Measurements from ENCODE around the gene ARMC9.
A peak's percentile ranks its signal among the peaks of the same experiment; 100 is the strongest.
"Not testable (repeated sequence)": the region's sequence is repeated elsewhere in the genome, so short reads cannot be mapped to it uniquely, and the experiment has no call there.

The ARMC9 gene, protein sequence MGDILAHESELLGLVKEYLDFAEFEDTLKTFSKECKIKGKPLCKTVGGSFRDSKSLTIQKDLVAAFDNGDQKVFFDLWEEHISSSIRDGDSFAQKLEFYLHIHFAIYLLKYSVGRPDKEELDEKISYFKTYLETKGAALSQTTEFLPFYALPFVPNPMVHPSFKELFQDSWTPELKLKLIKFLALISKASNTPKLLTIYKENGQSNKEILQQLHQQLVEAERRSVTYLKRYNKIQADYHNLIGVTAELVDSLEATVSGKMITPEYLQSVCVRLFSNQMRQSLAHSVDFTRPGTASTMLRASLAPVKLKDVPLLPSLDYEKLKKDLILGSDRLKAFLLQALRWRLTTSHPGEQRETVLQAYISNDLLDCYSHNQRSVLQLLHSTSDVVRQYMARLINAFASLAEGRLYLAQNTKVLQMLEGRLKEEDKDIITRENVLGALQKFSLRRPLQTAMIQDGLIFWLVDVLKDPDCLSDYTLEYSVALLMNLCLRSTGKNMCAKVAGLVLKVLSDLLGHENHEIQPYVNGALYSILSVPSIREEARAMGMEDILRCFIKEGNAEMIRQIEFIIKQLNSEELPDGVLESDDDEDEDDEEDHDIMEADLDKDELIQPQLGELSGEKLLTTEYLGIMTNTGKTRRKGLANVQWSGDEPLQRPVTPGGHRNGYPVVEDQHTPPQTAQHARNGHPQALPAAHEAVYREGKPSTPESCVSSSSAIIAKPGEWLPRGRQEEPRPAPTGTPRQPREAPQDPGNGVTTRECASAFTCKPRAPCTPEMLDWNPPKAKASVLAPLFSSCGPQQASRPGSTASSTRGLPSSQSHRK

DNA sequence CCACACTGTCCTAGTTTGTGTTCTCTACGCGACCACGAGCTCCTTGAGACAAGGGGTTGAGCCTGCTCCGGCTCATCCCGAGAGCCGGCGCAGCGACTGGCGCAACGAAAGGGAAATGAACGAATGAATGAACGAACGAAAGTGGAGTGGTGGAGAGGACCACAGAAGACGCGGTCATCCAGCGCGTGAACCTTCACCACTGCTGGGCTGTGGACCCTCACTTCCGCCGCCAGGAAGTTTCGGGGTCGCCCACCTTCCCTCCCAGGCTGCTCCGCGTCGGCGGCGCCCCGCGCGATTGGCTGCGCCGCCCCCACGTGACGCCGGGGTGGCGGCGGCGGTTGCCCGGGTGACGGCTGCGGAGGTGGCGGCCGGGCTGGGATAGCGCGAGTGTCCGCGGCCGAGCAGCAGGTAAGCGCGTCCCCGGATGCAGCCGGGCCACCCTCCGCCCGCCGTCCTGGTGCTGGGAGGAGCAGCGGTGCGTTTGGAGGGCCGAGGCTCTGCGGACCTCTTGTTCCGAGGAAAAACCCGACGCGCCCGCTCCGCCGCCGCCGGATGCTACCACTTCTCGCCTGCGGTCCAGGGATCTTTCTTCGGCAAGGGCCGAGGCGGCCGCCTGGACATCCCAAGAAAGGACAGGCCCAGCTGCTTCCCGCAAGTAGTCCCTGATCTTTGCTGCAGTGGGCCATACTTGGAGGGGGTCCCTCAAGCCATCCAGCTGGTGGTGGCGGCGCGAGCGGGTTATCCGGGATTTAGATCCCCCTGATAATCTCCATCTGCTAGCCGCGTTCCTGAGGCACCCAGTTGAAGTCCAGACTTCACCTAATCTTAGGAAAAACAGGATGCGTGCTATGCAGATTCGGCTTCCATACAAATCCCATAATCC, at the start of gene ARMC9:
TSS of gene ARMC9 (plus strand) at position 341 of the 883 bp plus-strand sequence. CDS start 7,608 bp downstream, outside the sequence.
- peak; percentile 64 for DNase-seq

DNA sequence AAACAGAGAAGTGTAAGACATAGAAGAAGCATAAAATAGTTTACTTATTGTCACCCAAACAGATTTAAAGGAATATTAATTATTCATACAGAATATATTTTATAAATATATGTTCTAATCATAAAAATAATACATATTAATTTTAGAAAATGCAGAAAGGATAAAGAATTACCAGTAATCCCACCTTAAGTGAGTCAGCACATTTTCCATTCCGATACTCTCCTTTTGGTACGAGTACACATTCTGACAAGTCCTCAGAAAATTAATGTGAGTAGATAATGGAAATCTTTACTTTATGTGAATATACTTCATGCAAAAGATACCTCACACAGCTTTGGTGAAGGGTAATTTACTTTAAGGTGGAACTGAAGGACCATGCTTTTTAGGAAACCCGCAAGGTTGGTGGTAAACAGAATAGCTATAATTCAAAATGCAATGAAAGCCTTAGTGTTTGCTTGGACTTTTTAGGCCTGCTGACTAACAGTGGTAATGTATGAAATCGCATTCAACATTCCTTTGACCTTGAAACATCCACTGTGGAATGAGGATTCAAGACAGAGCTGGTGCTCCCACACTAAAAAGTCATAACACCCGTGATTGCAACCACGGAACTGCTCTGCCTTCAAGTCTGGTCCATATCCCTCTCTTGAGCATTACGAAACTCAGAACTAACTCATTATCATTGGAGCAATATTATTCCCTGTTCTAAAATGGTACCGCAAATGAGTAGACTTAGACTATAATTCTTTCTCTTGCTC, 45.5 kb upstream of the ARMC9 start:
- no peak for DNase-seq

DNA sequence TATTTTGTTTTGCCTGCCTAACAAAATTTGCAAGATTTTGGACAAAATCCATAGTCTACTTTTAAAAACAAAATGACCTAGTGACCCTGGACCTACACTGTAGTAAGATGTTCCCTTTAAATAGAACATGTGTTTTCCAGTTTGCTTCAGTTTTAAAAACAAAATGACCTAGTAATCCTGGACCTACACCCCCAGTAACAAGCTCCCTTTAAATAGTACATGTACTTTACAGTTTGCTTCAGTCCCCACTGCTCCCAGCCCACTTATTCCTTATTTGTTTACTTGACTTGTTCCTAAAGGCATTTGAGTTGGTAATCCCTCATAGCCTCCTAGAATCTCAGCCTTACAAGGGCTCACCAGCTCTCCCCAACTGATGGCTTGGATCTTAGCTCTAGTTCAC, 39.1 kb upstream of the ARMC9 start:
- DNase-seq: no peak

DNA sequence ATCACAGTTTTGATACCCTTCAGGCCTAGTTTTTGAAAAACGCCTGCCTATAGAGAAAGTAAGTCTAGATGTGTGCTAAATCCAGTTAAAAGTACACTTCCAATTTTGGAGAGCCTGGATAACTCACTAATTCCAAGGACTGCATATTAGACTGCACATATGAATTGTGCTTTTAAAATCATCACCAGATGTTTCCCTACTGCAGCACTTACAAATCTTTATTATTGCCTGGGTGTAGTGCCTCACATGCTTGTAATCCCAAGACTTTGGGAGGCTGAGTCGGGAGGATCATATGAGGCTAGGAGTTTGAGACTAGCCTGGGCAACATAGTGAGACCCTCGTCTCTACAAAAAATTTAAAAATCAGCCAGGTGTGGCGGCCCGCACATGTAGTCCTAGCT, 37.7 kb upstream of the ARMC9 start:
- DNase-seq: no peak

DNA sequence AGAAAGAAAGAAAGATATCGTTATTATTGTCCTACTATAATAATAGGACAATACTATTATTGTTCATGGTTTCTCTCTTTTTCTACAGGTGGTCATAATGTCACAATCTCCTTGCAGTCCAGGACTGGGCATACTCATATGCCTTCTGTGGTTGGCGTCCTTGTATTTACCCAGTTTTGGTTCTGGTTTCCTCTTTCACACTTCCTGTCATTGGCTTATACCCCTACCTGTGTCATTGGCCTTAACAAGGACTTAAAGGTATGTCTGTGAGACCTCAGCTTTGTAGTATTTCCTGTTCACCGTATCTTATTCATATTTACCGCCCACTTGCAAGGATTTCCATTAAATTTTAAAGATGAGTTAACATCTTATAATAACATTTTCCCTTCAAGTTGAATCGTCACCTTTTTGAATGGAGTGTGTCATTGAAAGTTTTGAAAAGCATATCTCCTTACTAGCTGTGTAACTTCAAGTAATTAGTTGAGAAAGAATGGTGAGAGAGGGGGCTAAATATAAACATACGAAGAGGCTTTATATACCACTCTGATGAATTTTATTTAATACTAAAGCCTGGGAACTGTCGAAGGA, 37.1 kb upstream of the ARMC9 start:
- DNase-seq: no peak

DNA sequence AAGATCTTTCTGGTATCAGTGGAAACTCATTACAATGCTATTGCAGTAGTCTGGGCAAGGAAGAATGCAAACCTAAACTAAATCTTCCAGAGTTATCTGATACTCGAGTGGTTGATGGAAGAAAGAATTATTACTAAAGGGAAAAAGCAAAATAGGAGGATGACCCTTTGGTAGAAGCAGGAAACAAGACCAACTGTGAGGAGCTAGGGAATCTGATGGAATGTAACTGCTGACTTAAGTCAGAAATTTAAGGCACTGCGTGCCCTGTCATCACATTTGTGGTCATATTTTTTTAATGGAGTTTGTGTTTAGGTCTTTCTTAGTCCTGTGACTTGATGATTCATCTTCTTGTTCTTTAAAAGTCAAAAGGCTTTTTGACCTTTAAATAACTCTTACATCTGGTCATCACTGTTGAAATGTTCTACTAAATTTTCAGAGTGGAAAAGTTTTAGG, 36.5 kb upstream of the ARMC9 start:
- no peak for DNase-seq

DNA sequence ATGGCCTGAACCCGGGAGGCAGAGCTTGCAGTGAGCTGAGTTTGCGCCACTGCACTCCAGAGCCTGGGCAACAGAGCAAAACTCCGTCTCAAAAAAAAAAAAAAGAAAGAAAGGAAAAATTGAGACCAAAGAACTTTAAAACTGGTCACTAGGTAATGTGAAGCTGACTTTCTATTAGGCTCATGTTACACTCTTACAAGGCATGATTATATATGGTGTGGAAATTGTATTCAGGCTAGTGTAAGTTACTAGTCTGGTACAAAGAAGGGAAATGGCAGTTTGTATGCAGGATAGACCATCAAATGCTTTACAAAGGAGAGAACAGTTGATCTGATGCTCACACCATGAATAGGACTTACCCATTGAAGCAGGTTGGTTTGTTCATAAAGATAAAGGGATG, 35.4 kb upstream of the ARMC9 start:
- no peak for DNase-seq

DNA sequence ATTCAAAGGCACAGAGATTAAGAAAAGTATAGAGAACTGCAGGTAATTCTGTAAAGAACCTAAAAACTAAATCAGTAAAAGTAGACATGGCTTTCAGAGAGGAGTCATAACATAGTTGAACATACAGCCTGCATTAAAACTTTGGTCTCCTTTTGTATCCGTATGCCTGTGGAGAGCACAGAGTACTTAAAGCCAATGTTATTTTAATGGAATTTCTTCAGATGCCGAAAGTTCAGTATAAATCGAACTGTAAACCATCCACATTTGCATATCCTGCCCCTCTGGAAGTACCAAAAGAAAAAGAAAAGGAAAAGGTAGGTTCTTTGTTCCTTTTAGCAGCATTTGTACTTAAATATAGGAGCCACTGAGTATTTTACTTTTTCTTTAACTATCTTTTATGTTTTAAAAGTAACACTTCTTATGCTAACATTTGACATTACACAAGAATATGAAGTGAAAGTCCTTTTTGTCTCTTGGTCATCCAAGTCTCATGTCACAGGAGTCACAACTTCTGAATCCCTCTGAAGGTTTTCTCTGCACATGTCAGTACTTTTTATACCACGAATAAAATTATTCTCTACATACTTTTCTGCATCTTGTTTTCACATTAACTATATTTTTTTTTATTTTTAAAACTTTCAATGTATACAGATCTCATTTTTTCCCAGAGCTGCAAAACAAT, 34.9 kb upstream of the ARMC9 start:
- no peak for DNase-seq

DNA sequence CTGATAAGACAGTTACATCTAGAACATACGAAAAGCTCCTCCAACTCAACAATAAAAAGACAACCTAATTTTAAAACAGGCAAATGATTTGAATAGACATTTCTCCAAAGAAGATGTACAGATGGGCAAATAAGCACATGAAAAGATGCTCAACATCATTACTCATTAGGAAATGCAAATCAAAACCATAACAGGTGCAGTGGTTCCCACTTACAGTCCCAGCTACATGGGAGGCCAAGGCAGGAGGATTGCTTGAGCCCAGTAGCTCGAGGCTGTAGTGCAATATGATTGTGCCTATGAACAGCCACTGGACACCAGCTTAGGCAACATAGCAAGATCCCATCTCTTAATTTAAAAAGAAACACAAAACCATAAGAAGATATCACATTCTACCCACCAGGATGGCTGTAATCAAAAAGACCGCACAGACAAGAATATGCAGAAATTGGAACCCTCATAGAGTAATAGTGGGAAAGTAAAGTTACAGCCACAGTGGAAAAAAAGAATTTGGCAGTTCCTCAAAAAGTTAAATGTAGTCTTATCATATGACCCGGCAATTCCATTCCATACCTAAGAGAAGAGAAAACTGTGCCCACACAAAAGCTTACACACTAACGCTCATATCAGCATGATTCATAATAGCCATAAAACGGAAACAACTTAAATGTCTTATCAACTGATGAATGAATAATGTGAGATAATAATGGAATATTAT, 30.5 kb upstream of the ARMC9 start:
- no peak for DNase-seq

DNA sequence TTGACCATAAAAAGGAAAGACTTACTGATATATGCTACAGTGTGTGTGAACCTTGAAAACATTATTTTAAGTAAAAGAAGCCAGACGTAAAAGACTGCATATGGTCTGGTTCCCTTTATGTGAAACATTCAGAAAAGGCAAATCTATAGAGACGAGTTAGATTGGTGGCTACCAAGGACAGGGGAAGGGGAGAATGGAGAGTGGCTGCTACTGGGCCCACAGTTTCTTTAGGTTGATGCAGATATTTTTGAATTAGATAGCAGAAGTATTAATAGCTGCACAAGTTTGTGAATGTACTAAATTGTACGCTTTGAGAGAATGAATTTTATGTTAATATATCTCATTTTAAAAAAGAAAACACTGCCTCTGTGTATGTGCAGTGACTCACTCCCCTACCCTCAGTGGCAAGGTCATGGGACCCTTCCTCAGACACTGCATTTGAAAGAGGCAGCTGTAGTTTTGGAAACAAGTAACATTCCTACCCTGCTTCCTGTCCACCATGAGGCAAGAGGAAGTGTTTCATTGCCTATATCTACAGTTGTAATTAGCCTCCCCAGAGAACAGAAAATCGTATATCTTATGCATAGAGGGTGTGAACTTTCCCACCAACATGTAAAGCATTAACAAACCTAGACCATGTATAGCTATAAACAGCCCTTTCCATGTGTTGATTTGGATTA, 29.8 kb upstream of the ARMC9 start:
- DNase-seq: no peak

DNA sequence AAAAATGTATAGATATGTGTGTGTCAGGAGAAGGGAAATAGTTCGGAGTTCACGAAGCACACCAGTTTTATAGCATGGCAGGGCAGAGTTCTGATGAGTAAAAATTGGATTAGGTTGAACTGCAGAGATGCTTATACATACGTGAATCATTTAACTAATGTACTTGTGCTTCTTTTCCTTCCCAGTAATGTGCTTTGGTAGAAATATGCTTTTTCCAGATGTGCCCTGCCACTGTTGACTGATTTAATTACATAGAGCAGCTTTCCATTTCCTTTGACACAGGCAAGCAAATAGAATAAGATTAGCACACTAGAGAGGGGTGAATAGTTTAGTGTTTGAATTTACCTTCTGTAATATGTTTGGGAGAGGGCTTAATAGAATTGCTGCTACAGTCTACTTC, 28.9 kb upstream of the ARMC9 start:
- no peak for DNase-seq

DNA sequence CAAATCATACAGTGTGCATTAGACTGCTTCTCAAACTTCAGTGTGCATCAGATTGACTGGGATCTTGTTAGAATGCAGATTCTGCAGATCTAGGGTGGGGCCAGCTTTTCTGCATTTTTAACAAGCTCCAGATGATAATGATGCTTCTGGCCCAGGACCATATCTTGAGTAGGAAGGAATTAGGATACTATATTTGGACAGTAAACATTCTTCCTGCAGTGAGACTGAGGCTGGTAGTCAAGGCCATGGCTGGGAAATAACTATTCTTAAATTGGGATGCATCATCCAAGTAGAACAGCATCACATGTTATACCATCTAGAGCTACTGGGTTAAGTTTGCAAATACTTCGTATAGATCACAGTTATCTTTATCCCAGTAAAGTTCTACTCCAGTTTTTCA, 28.4 kb upstream of the ARMC9 start:
- no peak for DNase-seq

DNA sequence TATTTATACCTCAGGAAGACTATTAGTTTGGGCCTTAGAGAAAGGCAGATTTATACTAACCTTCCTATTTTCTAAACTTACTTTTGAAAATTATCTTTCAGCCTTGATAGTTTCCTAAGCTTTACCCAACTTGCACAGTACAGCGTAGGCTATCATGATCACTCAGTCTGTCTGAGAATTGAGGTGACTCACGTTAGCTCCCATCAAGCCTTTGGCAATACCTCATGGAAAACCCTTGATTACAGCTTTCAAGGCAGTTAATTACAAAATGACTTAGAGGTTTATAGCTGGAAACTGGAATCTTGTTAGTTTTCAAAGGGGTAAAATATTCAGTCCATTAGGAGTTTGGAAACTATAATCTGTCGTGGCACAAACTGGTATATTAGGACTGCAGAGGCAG, 26.4 kb upstream of the ARMC9 start:
- no peak for DNase-seq

DNA sequence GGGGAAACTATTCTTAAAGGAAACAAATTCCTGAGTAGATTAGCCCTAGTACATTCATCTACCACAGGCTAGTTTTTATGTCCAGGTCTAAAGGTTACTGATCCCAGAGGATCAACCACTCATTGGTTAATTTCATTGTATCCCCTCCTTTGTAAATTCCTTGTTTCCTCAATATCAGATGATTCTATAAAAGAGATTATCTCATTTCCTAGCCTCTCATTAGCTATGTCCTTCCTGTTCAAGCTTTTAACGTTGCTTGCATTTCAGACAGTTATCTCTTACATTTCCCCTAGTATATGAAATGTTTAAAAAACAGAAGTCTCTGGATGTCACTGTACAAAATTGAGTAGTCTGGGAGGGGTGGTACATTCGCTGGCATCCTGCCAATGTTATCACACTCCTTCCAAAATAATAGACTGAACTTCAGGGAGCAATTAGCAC, 24.2 kb upstream of the ARMC9 start:
- DNase-seq: no peak

DNA sequence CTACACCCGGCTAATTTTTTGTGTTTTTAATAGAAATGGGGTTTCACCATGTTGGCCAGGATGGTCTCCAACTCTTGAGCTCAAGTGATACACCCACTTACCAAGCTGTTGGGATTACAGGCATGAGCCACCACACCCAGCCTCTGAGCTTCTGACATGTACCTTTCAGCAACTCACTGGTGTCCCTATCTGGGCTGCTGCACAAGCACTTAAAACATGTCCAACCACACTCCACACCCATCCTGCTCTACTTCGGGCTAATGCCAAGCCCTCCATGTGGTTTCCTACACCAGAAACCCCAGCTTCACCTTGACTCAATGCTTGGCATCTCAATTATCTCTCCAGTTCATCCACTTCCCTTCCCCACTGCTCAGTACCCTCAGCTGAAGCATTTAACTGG, 22.4 kb upstream of the ARMC9 start:
- DNase-seq: no peak

DNA sequence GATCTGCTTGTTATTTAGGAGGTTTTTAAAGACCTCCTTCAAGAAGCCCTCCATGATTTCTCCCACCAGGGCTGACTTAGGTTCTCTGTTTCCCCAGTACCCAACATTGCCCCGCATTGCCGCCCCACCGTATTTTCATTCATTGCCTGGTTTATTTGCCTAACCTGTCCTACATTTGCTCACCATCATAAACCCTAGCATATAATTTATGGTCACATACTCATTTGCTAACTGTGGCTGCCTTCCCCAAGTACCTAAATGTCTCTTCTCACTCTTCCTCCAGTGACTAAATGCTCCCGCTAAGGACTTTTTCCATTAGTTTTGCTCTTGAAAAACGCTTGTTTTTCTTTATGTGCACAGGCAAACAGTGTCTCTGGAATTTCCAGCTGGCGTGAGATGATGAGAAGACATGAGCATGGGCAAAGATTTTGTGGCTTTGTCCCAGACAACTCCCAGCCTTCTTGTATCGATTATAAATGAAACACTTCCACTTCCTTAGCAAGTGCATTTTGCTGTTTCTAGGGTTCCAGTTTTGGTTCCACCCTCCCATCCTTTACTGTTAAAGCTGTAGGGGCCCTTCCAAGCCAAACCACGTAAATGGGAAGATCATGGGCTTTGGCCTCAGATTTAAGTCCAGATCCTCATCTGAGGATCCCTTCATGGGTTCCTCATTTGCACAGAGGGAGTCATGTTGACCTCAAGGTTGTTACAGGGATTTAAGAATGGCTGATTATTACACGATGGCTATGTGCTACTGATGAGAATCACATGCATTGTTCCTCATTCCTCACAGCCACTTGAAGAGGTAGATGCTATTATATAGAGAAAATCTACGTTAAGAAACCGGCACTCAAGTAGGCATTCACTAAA, 21.0 kb upstream of the ARMC9 start:
- no peak for DNase-seq

DNA sequence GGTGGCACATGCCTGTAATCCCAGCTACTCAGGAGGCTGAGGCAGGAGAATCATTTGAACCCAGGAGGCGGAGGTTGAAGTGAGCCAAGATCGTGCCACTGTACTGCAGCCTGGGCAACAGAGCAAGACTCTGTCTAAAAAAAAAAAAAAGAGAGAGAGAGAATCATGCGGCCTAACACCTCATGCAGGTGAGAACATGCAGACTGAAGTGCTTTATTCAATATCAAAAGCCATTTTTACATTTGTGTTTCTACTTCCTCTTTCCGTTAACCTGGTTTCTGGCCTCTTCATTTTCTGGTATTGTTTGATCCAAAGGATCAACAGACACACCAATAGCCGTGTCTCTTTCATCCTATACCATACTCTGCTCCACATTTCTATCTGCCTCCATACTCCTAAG, 19.6 kb upstream of the ARMC9 start:
- not testable (repeated sequence) for DNase-seq

DNA sequence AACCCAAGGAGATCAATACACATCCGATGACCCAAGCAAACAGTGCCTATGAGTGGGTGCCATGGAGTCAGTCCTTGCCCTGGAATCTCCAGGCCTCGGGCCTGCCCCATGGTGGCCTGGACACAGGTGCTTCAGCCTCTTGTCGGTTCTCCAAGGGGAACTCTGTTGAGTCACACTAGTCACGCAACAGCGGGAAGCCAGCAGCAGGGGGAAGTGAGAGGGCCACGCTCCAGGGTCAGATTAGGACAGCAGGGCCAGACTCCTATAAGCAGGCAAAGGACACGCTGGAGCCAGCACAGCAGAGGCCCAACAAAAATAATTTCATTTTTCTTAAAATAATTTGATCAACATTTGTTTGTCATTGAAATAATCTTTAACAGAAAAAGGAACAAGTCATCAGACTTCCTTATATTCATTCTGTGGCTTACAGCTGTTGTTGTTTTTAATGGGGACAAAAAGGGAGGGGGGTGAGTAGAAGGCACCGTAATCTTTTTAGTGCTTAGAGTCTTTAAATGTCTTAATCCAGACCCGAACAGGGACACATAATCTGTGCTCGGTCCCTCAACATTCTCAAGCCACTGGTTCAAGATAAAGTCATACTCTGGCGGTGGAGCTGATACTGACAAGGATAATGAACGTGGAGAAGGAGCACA, 16.4 kb upstream of the ARMC9 start:
- DNase-seq: no peak
